Activated naive CD4-positive, alpha-beta T cell treated with anti-CD3 and anti-CD28 coated beads, Interleukin-2, amount 50 U/mL, for 24 hours (primary cell): Measurements from ENCODE around the gene SLAIN1.

Experiments used
- H3K27ac Mint-ChIP-seq: one replicate; pipeline ENCODE4 v1.8.0; 2021; ENCODE audit warnings: mild to moderate bottlenecking, mixed read lengths
- H3K27me3 Mint-ChIP-seq: one replicate; pipeline ENCODE4 v1.8.0; 2021; ENCODE audit warnings: mixed read lengths
- H3K36me3 Mint-ChIP-seq: one replicate; pipeline ENCODE4 v1.8.0; 2021; ENCODE audit warnings: mixed read lengths
- H3K4me1 Mint-ChIP-seq: one replicate; pipeline ENCODE4 v1.8.0; 2021; ENCODE audit warnings: mixed read lengths
- H3K4me3 Mint-ChIP-seq: one replicate; pipeline ENCODE4 v1.8.0; 2021; ENCODE audit warnings: mild to moderate bottlenecking, mixed read lengths
- H3K9me3 Mint-ChIP-seq: one replicate; pipeline ENCODE4 v1.8.0; 2021; ENCODE audit warnings: mixed read lengths

SLAIN1 gene

GRCh38 chr13:77767413-77767812 lies 69.9 kb downstream of the SLAIN1 start:
- no peak overlapping the region for H3K27ac Mint-ChIP-seq
- H3K4me3 Mint-ChIP-seq, result no peak overlapping the region
- no peaks in the 10 kb centered on the region for H3K4me1 Mint-ChIP-seq
- peaks cover 25% of the 10 kb centered on the region for H3K36me3 Mint-ChIP-seq
- H3K9me3 Mint-ChIP-seq, result no peaks in the 10 kb centered on the region
- H3K27me3 Mint-ChIP-seq, result no peaks in the 10 kb centered on the region

- H3K27me3 Mint-ChIP-seq, result no peaks in the 10 kb centered on the region
- H3K4me3 Mint-ChIP-seq, result no peak overlapping the region
- H3K4me1 Mint-ChIP-seq, result no peaks in the 10 kb centered on the region
- no peaks in the 10 kb centered on the region for H3K9me3 Mint-ChIP-seq
- peaks cover 1% of the 10 kb centered on the region for H3K36me3 Mint-ChIP-seq
- H3K27ac Mint-ChIP-seq, result no peak overlapping the region
Measured at GRCh38 chr13:77774181-77774580, 76.7 kb downstream of the SLAIN1 start.

GRCh38 chr13:77776704-77777103 lies 79.2 kb downstream of the SLAIN1 start:
- H3K9me3 Mint-ChIP-seq, result no peaks in the 10 kb centered on the region
- H3K4me3 Mint-ChIP-seq, result no peak overlapping the region
- no peaks in the 10 kb centered on the region for H3K27me3 Mint-ChIP-seq
- no peak overlapping the region for H3K27ac Mint-ChIP-seq
- no peaks in the 10 kb centered on the region for H3K36me3 Mint-ChIP-seq
- peaks cover 15% of the 10 kb centered on the region for H3K4me1 Mint-ChIP-seq

- H3K36me3 Mint-ChIP-seq, result no peaks in the 10 kb centered on the region
Measured at GRCh38 chr13:77779552-77780272, 82.2 kb downstream of the SLAIN1 start.

GRCh38 chr13:77781808-77782207 lies 84.3 kb downstream of the SLAIN1 start:
- no peak overlapping the region for H3K4me3 Mint-ChIP-seq
- H3K27ac Mint-ChIP-seq, result no peak overlapping the region
- H3K36me3 Mint-ChIP-seq, result no peaks in the 10 kb centered on the region
- no peaks in the 10 kb centered on the region for H3K9me3 Mint-ChIP-seq
- H3K27me3 Mint-ChIP-seq, result no peaks in the 10 kb centered on the region
- peaks cover 15% of the 10 kb centered on the region for H3K4me1 Mint-ChIP-seq

More at GRCh38 chr13:77779552-77780272, 82.2 kb downstream of the SLAIN1 start:
- no peaks in the 10 kb centered on the region for H3K9me3 Mint-ChIP-seq
- H3K4me1 Mint-ChIP-seq, result peaks cover 15% of the 10 kb centered on the region
- H3K4me3 Mint-ChIP-seq, result no peak overlapping the region
- H3K27ac Mint-ChIP-seq, result peak overlapping the region; percentile 3
- no peaks in the 10 kb centered on the region for H3K27me3 Mint-ChIP-seq

- H3K4me3 Mint-ChIP-seq, result no peak overlapping the region
- H3K4me1 Mint-ChIP-seq, result peaks cover 14% of the 10 kb centered on the region
- H3K27ac Mint-ChIP-seq, result no peak overlapping the region
- H3K9me3 Mint-ChIP-seq, result peaks cover 3% of the 10 kb centered on the region
- H3K36me3 Mint-ChIP-seq, result no peaks in the 10 kb centered on the region
- H3K27me3 Mint-ChIP-seq, result no peaks in the 10 kb centered on the region
Measured at GRCh38 chr13:77784515-77784914, 87.0 kb downstream of the SLAIN1 start.

GRCh38 chr13:77786695-77787287 lies 89.3 kb downstream of the SLAIN1 start:
- Mint-ChIP-seq H3K27ac (no peak overlapping the region), H3K9me3 (peaks cover 5% of the 10 kb centered on the region), H3K4me1 (no peaks in the 10 kb centered on the region), H3K27me3 (no peaks in the 10 kb centered on the region), H3K4me3 (no peak overlapping the region), H3K36me3 (peaks cover 6% of the 10 kb centered on the region)

- H3K36me3 Mint-ChIP-seq, result peaks cover 8% of the 10 kb centered on the region
- peaks cover 13% of the 10 kb centered on the region for H3K9me3 Mint-ChIP-seq
- peaks cover 3% of the 10 kb centered on the region for H3K27me3 Mint-ChIP-seq
- no peak overlapping the region for H3K27ac Mint-ChIP-seq
- no peaks in the 10 kb centered on the region for H3K4me1 Mint-ChIP-seq
- H3K4me3 Mint-ChIP-seq, result no peak overlapping the region
Measured at GRCh38 chr13:77789376-77789775, 91.9 kb downstream of the SLAIN1 start.

GRCh38 chr13:77800219-77800618 lies 102.7 kb downstream of the SLAIN1 start:
- Mint-ChIP-seq H3K4me1 (no peaks in the 10 kb centered on the region), H3K36me3 (no peaks in the 10 kb centered on the region), H3K9me3 (no peaks in the 10 kb centered on the region), H3K27me3 (peaks cover 8% of the 10 kb centered on the region), H3K4me3 (no peak overlapping the region), H3K27ac (no peak overlapping the region)

GRCh38 chr13:77806518-77806917 lies 109.0 kb downstream of the SLAIN1 start:
- peaks cover 5% of the 10 kb centered on the region for H3K4me1 Mint-ChIP-seq
- H3K9me3 Mint-ChIP-seq, result no peaks in the 10 kb centered on the region
- H3K27me3 Mint-ChIP-seq, result peaks cover 9% of the 10 kb centered on the region
- no peak overlapping the region for H3K4me3 Mint-ChIP-seq
- no peak overlapping the region for H3K27ac Mint-ChIP-seq
- no peaks in the 10 kb centered on the region for H3K36me3 Mint-ChIP-seq

GRCh38 chr13:77807431-77808135 lies 110.1 kb downstream of the SLAIN1 start:
- no peaks in the 10 kb centered on the region for H3K9me3 Mint-ChIP-seq
- H3K4me1 Mint-ChIP-seq, result peaks cover 5% of the 10 kb centered on the region
- no peak overlapping the region for H3K27ac Mint-ChIP-seq
- H3K4me3 Mint-ChIP-seq, result no peak overlapping the region
- no peaks in the 10 kb centered on the region for H3K36me3 Mint-ChIP-seq
- peaks cover 7% of the 10 kb centered on the region for H3K27me3 Mint-ChIP-seq

GRCh38 chr13:77810430-77810829 lies 112.9 kb downstream of the SLAIN1 start:
- H3K27me3 Mint-ChIP-seq, result peaks cover 3% of the 10 kb centered on the region
- H3K27ac Mint-ChIP-seq, result no peak overlapping the region
- peaks cover 5% of the 10 kb centered on the region for H3K4me1 Mint-ChIP-seq
- H3K4me3 Mint-ChIP-seq, result no peak overlapping the region
- H3K36me3 Mint-ChIP-seq, result no peaks in the 10 kb centered on the region
- H3K9me3 Mint-ChIP-seq, result no peaks in the 10 kb centered on the region

- H3K4me1 Mint-ChIP-seq, result peaks cover 5% of the 10 kb centered on the region
- peaks cover 5% of the 10 kb centered on the region for H3K27me3 Mint-ChIP-seq
- H3K4me3 Mint-ChIP-seq, result no peak overlapping the region
- H3K9me3 Mint-ChIP-seq, result no peaks in the 10 kb centered on the region
- H3K36me3 Mint-ChIP-seq, result no peaks in the 10 kb centered on the region
- H3K27ac Mint-ChIP-seq, result no peak overlapping the region
Measured at GRCh38 chr13:77810878-77811277, 113.4 kb downstream of the SLAIN1 start.

GRCh38 chr13:77811381-77811780 lies 113.9 kb downstream of the SLAIN1 start:
- Mint-ChIP-seq H3K36me3 (no peaks in the 10 kb centered on the region), H3K27me3 (peaks cover 5% of the 10 kb centered on the region), H3K27ac (no peak overlapping the region), H3K4me1 (peaks cover 5% of the 10 kb centered on the region), H3K4me3 (no peak overlapping the region), H3K9me3 (no peaks in the 10 kb centered on the region)

GRCh38 chr13:77811981-77812380 lies 114.5 kb downstream of the SLAIN1 start:
- no peaks in the 10 kb centered on the region for H3K9me3 Mint-ChIP-seq
- H3K36me3 Mint-ChIP-seq, result no peaks in the 10 kb centered on the region
- H3K27me3 Mint-ChIP-seq, result peaks cover 5% of the 10 kb centered on the region
- H3K27ac Mint-ChIP-seq, result no peak overlapping the region
- H3K4me3 Mint-ChIP-seq, result no peak overlapping the region
- peaks cover 5% of the 10 kb centered on the region for H3K4me1 Mint-ChIP-seq
